Measurements from ENCODE around the gene MEA1.

- no peak for TF ChIP-seq POLR2AphosphoS5 (IDR thresholded peaks at IDR 0.05; ENCODE audit: low read depth)
- no peak for TF ChIP-seq CTCF (conservative IDR thresholded peaks at IDR 0.05; ENCODE audit: low read depth in 2 of 2)
- TF ChIP-seq CREB1 (CRISPR knock-in tag; IDR thresholded peaks at IDR 0.05; ENCODE audit: low read depth): no peak
- no peak for TF ChIP-seq REST (IDR thresholded peaks at IDR 0.05; ENCODE audit: unreplicated experiment)
- TF ChIP-seq EZH2phosphoT487 (IDR thresholded peaks at IDR 0.05; ENCODE audit: unreplicated experiment): no peak
- no peak for TF ChIP-seq EZH2 (IDR thresholded peaks at IDR 0.05; ENCODE audit: low read depth, unreplicated experiment)
- no peak for TF ChIP-seq STAT1 (IDR thresholded peaks at IDR 0.05; ENCODE audit: unreplicated experiment)
- no peak for TF ChIP-seq ETS1 (IDR thresholded peaks at IDR 0.05)
- TF ChIP-seq ZNF331 (CRISPR knock-in tag; IDR thresholded peaks at IDR 0.05; ENCODE audit: low read depth): no peak
Observed at GRCh38 chr6:42966571-42966970, 47.2 kb downstream of the MEA1 start.
